Tibial artery (tissue), 4 donors: ENCODE measurements around the gene TPGS1.

ENCODE experiments used
- DNase-seq, 2 donors: peaks; one replicate each; pipeline ENCODE4 v3.0.0-alpha.2; 2019
- H3K27ac ChIP-seq, 2 donors: fragments of 200-600 bp; sonication (generic) in 1 of 2; 1 replicate in 1 of 2; 2 replicates in 1 of 2; pipeline ENCODE4 v1.5.1; 2018 to 2019; ENCODE audit warnings: mild to moderate bottlenecking in 1 of 2
- H3K27me3 ChIP-seq, 2 donors: fragments of 200-600 bp; sonication (generic) in 1 of 2; one replicate each; pipeline versions ENCODE4 v1.5.1 to v1.6.0; 2016 to 2019
- H3K36me3 ChIP-seq, 3 donors: fragments of 200-600 bp; sonication (generic) in 2 of 3; one replicate each; pipeline ENCODE4 v1.5.1; 2016 to 2019; ENCODE audit warnings: mild to moderate bottlenecking in 2 of 3
- H3K4me1 ChIP-seq, 4 donors: fragments of 200-600 bp; sonication (generic) in 2 of 4; 1 replicate in 3 of 4; 2 replicates in 1 of 4; pipeline ENCODE4 v1.5.1; 2016 to 2019
- H3K4me3 ChIP-seq, 2 donors: fragments of 200-600 bp; sonication (generic) in 1 of 2; 1 replicate in 1 of 2; 2 replicates in 1 of 2; pipeline ENCODE4 v1.5.1; 2018 to 2019; ENCODE audit warnings: mild to moderate bottlenecking in 2 of 2
- H3K9me3 ChIP-seq, 3 donors: fragments of 200-600 bp; sonication (generic) in 1 of 3; one replicate each; pipeline ENCODE4 v1.5.1; 2016 to 2019
- intact Hi-C: fragments of 100-400 bp; cut with DNase I; formaldehyde crosslinking; loops from one replicate; pipeline ENCODE4 v1.15.0; 2023; ENCODE audit warnings: low total_unique reads
- TF ChIP-seq, protein P1 (sequence below), 2 experiments: fragments of 200-600 bp in 1 of 2; fragments of 450-650 bp in 1 of 2; IDR thresholded peaks; one replicate each; pipeline ENCODE4 v1.5.1; 2017 to 2019; ENCODE audit warnings: antibody characterized with exemption in 2 of 2, mild to moderate bottlenecking in 1 of 2, moderate library complexity in 1 of 2

The TPGS1 gene

DNA sequence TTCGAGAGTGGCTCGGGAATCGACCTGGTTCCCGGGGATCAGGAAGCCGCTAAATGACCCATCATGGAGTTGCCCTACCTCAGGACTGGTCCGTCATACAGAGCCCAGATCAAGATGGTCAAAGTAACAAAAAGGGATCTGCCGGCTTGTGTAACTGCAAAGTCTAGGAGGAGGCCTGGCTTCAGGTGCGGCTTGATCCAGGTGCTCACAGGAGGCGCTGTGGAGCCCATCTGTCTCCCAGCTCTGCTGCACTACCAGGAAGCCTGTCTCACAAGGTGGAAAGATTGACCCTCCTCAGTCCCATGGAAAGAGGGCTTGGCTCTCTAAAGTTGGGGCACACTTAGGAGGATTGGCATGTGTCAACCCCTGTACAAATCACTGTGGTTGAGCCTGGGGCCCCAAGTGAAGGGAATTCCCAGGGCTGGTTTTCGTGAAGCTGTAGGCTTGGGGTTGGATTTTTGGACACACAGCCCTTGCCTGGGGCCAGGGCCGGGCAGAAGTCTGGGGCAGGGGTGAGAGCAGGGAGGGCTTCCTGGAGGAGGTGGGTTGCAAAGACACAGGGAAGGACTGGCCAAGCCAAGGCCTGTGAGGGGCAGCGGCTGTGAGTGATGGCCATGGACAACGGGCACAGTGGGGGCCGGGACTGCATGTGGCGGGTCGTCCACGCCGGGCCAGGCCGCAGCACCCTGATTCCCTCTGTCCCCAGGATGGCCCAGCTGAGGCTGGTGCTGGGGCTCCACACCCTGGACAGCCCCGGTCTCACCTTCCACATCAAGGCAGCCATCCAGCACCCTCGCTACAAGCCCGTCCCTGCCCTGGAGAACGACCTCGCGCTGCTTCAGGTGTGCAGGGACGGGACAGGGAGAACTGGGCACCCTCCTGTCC lies 40.8 kb downstream of the TPGS1 start:
- H3K27me3 ChIP-seq, result peaks cover 0 to 14% of the 10 kb centered on the region in 2 donors
- H3K4me3 ChIP-seq, result no peak overlapping the region
- peaks cover 0 to 4% (median 0%) of the 10 kb centered on the region in 3 donors for H3K36me3 ChIP-seq

DNA sequence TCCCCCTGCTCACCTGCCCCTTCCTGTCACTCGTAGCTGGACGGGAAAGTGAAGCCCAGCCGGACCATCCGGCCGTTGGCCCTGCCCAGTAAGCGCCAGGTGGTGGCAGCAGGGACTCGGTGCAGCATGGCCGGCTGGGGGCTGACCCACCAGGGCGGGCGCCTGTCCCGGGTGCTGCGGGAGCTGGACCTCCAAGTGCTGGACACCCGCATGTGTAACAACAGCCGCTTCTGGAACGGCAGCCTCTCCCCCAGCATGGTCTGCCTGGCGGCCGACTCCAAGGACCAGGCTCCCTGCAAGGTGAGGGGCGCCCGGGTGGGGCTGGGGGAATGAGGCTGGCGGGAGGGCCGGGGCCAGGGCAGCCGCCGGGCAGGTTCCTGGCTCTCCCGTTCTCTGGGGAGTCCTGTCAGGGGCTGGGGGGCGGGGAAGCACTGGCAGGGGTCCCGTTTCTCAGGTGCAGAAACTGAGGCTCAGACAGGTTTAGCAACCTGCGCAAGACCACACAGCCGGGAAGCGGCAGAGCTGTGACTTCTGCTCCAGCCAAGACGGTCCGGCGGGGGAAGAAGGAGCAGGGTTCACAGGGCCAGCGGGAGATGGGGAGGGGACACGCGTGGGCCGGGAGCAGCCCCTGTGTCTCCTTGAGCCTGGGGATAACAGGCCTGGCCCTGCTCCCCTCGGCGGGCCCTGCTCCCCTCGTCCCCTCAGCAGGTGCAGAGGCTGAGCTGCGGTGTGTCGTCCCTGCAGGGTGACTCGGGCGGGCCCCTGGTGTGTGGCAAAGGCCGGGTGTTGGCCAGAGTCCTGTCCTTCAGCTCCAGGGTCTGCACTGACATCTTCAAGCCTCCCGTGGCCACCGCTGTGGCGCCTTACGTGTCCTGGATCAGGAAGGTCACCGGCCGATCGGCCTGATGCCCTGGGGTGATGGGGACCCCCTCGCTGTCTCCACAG lies 41.9 kb downstream of the TPGS1 start:
- no peaks in the 10 kb centered on the region for H3K36me3 ChIP-seq
- H3K9me3 ChIP-seq, result no peaks in the 10 kb centered on the region
- peaks cover 0 to 14% of the 10 kb centered on the region in 2 donors for H3K27me3 ChIP-seq
- intact Hi-C loops, result no loop called here
- H3K4me3 ChIP-seq, result no peak overlapping the region
- no peak overlapping the region for H3K27ac ChIP-seq
- no peak for DNase-seq
- peaks cover 0 to 5% (median 0%) of the 10 kb centered on the region in 4 donors for H3K4me1 ChIP-seq
- TF ChIP-seq, protein P1, sequence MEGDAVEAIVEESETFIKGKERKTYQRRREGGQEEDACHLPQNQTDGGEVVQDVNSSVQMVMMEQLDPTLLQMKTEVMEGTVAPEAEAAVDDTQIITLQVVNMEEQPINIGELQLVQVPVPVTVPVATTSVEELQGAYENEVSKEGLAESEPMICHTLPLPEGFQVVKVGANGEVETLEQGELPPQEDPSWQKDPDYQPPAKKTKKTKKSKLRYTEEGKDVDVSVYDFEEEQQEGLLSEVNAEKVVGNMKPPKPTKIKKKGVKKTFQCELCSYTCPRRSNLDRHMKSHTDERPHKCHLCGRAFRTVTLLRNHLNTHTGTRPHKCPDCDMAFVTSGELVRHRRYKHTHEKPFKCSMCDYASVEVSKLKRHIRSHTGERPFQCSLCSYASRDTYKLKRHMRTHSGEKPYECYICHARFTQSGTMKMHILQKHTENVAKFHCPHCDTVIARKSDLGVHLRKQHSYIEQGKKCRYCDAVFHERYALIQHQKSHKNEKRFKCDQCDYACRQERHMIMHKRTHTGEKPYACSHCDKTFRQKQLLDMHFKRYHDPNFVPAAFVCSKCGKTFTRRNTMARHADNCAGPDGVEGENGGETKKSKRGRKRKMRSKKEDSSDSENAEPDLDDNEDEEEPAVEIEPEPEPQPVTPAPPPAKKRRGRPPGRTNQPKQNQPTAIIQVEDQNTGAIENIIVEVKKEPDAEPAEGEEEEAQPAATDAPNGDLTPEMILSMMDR (IDR thresholded peaks at IDR 0.05), result no peak

More for the DNA sequence above, 40.8 kb downstream of the TPGS1 start:
- Histone ChIP-seq H3K27ac (no peak overlapping the region), H3K9me3 (no peaks in the 10 kb centered on the region), H3K4me1 (peaks cover 0 to 5% (median 0%) of the 10 kb centered on the region in 4 donors)
- intact Hi-C loops, result no loop called here
- TF ChIP-seq, protein P1 (IDR thresholded peaks at IDR 0.05), result no peak
- no peak for DNase-seq

DNA sequence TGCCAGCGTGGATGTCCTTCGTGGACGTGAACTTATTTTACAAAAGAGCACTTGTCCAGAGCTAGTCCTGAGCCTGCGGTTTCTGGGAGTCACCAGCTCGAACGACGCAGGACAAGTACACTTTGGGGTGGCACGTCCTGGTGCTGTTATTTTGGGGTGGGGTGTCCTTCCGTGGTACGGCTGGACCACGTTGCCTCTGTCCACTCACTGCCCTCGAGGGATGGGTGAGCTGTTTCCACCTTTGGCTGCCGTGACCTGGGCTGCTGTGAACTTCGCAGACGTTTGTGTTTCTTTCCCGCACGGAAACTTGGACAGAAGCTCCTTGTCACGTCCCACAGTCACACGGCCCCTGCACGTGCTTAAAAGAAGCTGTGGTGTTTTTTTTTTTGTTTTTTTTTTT lies 47.5 kb downstream of the TPGS1 start:
- no peak overlapping the region for H3K27ac ChIP-seq
- no peak for DNase-seq
- intact Hi-C loops, result no loop called here
- TF ChIP-seq, protein P1 (IDR thresholded peaks at IDR 0.05), result no peak
- peaks cover 0 to 20% of the 10 kb centered on the region in 2 donors for H3K27me3 ChIP-seq
- no peaks in the 10 kb centered on the region for H3K36me3 ChIP-seq
- H3K4me3 ChIP-seq, result no peak overlapping the region
- peaks cover 0 to 12% (median 0%) of the 10 kb centered on the region in 4 donors for H3K4me1 ChIP-seq
- H3K9me3 ChIP-seq, result no peaks in the 10 kb centered on the region

DNA sequence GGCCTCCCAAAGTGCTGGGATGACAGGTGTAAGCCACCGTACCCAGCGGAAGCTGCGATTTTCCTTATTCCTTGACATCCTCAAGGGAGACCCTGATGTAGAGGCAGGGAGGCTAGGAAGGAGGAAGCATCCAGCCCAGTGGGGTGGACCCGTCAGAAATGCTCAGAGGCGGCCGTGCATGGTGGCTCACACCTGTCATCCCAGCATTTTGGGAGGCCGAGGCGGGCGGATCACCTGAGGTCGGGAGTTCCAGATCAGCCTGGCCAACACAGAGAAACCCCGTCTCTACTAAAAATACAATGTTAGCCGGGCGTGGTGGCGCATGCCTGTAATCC lies 48.1 kb downstream of the TPGS1 start:
- Histone ChIP-seq H3K27me3 (peaks cover 0 to 20% of the 10 kb centered on the region in 2 donors), H3K9me3 (no peaks in the 10 kb centered on the region), H3K27ac (no peak overlapping the region), H3K4me1 (peaks cover 0 to 12% (median 0%) of the 10 kb centered on the region in 4 donors), H3K36me3 (no peaks in the 10 kb centered on the region), H3K4me3 (no peak overlapping the region)
- intact Hi-C loops, result no loop called here
- TF ChIP-seq, protein P1 (IDR thresholded peaks at IDR 0.05), result no peak
- DNase-seq, result no peak

DNA sequence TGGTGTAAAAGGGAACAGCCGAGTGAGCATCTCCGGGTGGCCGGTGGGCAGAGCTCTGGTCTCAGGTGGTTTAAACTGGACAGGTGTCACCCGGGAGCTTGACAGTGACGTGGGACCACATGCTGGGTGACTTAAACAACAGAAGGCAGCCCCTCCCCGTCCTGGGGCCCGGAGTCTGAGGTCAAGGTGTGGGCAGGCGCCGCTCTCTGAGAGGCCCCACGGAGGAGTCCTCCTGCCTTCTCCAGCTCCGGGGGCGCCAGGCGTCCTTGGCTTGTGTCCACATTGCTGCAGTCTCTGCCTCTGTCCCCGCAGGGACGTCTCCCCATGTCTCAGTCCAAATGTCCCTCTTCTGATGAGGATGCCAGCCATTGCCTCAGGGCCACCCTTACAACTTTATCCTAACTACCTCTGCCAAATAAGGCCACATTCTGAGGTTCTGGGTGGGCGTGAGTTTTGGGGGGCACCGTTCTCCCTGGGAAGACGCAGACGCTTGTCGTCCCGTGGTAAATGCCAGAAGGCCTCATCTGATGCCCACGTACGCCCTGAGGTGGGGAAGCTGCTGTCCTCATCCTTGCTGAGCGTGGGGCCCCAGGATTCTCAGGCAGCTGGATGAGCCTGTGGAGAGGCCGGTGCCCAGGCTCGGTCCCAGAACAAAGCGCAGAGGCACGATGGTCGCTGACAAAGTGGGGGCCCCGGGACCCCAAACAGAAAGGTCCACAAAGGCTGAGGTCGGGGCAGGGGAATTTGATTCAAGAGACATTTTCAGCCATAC lies 49.5 kb downstream of the TPGS1 start:
- no peaks in the 10 kb centered on the region for H3K36me3 ChIP-seq
- no peak for DNase-seq
- no peak overlapping the region for H3K27ac ChIP-seq
- peaks cover 0 to 20% of the 10 kb centered on the region in 2 donors for H3K27me3 ChIP-seq
- intact Hi-C loops, result no loop called here
- no peak overlapping the region for H3K4me3 ChIP-seq
- peaks cover 0 to 7% (median 0%) of the 10 kb centered on the region in 4 donors for H3K4me1 ChIP-seq
- H3K9me3 ChIP-seq, result no peaks in the 10 kb centered on the region
- TF ChIP-seq, protein P1 (IDR thresholded peaks at IDR 0.05), result no peak
